Rectal smooth muscle tissue (tissue), 1 donor: Measurements from ENCODE around the gene ELP4.

Source experiments
- H3K27ac ChIP-seq: one replicate; pipeline ENCODE4 v1.7.0; 2013; ENCODE audit warnings: low read depth, low read length, inconsistent platforms
- H3K27me3 ChIP-seq: one replicate; pipeline ENCODE4 v1.7.0; 2013; ENCODE audit warnings: low read length; ENCODE audit not compliant: control insufficient read depth, insufficient read depth
- H3K36me3 ChIP-seq: one replicate; pipeline ENCODE4 v1.7.0; 2013; ENCODE audit warnings: low read length; ENCODE audit not compliant: control insufficient read depth, insufficient read depth
- H3K4me1 ChIP-seq: one replicate; pipeline ENCODE4 v1.7.0; 2013; ENCODE audit warnings: low read length; ENCODE audit not compliant: control insufficient read depth, insufficient read depth
- H3K4me3 ChIP-seq: one replicate; pipeline ENCODE4 v1.7.0; 2013; ENCODE audit warnings: low read length
- H3K9ac ChIP-seq: one replicate; pipeline ENCODE4 v1.7.0; 2013; ENCODE audit warnings: low read length

Gene ELP4

DNA sequence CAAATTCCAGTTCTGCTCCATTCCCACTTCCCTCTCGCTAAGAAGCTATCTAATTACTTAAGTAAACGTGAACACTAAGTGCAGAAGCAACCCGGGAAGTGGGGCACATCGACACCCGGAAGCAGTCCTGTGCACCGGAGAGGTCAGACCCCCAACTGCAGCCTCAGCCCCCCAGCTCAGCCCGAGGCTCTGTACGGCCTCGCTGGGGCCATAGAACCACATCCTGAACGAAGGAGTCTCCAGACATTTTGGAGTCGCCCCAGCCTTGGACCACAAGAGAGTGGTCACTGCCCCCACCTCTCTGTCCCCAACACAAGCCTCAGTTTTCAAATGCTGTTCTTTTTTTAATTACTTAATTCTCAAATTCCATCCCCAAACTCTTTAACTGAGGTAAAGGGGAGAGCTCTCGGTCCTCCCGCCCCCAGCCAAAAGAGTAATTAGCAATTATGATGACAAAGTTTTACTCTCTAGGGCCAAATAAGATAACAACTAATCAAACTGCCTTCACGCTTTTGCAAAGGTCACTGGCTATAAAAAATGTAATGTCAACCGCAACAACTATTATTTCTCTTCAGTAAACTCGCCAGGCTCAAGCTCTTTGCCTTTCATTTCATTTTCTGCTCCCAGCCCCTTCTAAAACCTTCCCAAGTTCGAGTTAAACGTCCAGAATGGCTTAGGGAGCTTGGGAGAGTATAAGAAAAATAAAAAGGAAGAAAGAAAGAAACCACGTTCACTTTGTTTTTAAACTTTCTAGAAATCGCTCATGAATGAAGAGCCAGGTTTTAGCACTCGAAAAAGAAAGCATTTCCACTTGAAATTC lies 299.4 kb downstream of the ELP4 start:
- no peak overlapping the region for H3K4me3 ChIP-seq
- no peak overlapping the region for H3K27ac ChIP-seq
- no peaks in the 10 kb centered on the region for H3K36me3 ChIP-seq
- H3K27me3 ChIP-seq, result peaks cover 72% of the 10 kb centered on the region
- peaks cover 5% of the 10 kb centered on the region for H3K4me1 ChIP-seq
- no peak overlapping the region for H3K9ac ChIP-seq

DNA sequence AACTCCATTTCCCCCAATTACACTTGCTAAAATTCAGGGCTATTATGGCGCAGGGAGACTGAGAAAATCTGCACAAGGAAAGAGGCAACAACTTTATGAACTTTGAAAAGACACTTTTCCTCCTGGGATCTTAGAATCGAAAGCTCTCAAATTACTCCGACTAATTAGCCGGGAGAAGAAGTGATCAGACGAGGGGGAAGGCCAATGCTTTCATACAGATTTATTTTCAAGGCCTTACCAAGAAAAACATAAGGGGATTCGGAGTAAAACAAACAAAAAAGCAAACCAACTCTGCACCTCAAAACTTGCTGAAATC lies 299.9 kb downstream of the ELP4 start:
- Histone ChIP-seq H3K27ac (no peak overlapping the region), H3K4me3 (no peak overlapping the region), H3K4me1 (peaks cover 5% of the 10 kb centered on the region), H3K27me3 (peaks cover 71% of the 10 kb centered on the region), H3K9ac (no peak overlapping the region), H3K36me3 (no peaks in the 10 kb centered on the region)

- Histone ChIP-seq H3K9ac (no peak overlapping the region), H3K4me3 (peak overlapping the region; percentile 42), H3K27ac (no peak overlapping the region), H3K4me1 (peaks cover 5% of the 10 kb centered on the region), H3K36me3 (no peaks in the 10 kb centered on the region), H3K27me3 (peaks cover 71% of the 10 kb centered on the region)
Measured at GRCh38 chr11:31809857-31810778, 300.6 kb downstream of the ELP4 start.

DNA sequence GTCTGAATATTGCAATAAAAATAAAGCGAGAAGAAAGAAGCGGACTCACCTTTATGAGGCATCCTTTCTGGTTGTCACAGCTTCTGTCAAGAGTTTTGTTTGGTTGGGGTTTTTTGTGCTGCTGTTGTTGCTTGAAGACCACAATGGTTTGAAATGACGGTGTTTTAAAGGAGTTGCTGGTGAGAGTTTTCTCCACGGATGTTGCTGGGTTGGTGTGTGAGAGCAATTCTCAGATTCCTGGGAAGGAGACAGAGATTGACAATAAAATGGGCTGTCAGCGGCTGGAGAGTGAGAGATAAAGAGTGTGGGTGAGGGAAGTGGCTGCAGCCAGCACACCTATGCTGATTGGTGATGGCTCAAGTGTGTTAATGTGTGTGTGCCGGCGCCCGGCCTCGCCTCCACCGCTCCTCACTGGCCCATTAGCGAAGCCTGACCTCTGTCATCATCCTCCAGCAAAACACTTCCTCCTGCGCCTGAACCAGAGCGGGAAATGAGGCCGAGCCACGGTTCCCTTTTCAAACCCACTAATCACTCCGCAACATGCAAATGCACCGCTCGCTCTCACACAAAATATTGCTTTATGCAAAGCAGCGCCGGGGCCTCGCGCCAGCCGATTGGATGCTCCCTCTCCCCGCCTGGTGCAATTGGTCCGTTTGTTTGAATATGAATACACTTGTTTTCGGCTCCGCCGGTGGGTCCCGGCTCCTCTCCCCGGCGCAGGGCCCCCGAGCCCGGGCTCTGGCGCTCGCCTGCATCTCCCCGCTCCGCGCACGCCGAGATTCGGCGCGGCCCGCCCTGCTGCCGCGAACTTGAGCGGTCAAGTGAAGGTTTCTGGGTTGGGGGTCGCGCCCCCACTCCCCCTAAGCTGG lies 301.4 kb downstream of the ELP4 start, which contains the start of gene PAX6:
Gene PAX6, minus strand, starts transcription at position 544 of the 869 bp plus-strand sequence. CDS start 4,911 bp downstream, outside the sequence.
- H3K4me3 ChIP-seq, result peak within 1 kb of the TSS; percentile 42
- H3K36me3 ChIP-seq, result no peaks in the 10 kb centered on the region
- H3K27ac ChIP-seq, result no peak within 1 kb of the TSS
- H3K9ac ChIP-seq, result no peak within 1 kb of the TSS
- peaks cover 72% of the 10 kb centered on the region for H3K27me3 ChIP-seq
- H3K4me1 ChIP-seq, result peaks cover 5% of the 10 kb centered on the region

- no peak overlapping the region for H3K27ac ChIP-seq
- no peaks in the 10 kb centered on the region for H3K36me3 ChIP-seq
- H3K4me1 ChIP-seq, result peaks cover 5% of the 10 kb centered on the region
- peak overlapping the region; percentile 52 for H3K4me3 ChIP-seq
- H3K9ac ChIP-seq, result no peak overlapping the region
- H3K27me3 ChIP-seq, result peaks cover 69% of the 10 kb centered on the region
Measured at GRCh38 chr11:31812383-31813381, 303.1 kb downstream of the ELP4 start.

- Histone ChIP-seq H3K36me3 (no peaks in the 10 kb centered on the region), H3K4me1 (peaks cover 8% of the 10 kb centered on the region), H3K4me3 (peak overlapping the region; percentile 17), H3K27me3 (peaks cover 68% of the 10 kb centered on the region), H3K27ac (no peak overlapping the region), H3K9ac (no peak overlapping the region)
Measured at GRCh38 chr11:31813391-31814175, 304.0 kb downstream of the ELP4 start.

DNA sequence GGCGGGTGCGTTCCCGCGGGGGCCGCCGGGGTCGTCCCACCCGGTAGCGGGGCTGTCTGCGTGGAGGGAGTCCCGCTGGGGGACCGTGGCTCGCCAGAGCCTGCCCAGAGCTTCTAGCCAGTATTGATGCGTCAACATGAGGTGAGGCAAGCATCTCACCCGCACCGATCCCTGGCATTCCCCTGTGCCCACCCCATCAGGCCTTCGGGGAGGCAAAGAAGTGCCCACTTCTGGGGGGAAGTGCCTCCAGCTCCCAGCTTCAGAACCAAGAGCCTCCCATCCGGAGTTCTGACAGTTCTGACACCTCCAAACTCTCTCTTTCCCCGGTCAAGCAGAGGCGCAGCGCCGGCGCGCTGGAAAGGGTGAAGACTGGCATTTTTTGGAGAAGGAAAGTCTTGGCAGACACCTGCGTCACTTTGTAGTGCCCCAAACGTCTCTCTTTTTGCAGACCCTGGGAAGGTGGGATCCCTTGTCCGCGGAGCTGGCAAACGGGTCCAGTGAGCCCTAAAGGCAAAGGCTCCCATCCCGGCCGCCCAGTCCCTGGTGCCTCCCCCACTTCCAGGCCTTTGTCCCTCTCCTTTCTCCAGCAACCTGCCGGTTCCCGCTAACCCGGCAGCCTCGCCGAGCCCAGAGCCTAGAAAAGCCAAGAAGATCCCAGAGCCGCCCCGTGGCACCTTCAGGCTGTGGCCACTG lies 304.8 kb downstream of the ELP4 start:
- H3K4me1 ChIP-seq, result peaks cover 8% of the 10 kb centered on the region
- no peaks in the 10 kb centered on the region for H3K36me3 ChIP-seq
- H3K27ac ChIP-seq, result no peak overlapping the region
- H3K9ac ChIP-seq, result no peak overlapping the region
- peaks cover 74% of the 10 kb centered on the region for H3K27me3 ChIP-seq
- no peak overlapping the region for H3K4me3 ChIP-seq

GRCh38 chr11:31815711-31816467 lies 306.3 kb downstream of the ELP4 start:
- H3K27ac ChIP-seq, result no peak overlapping the region
- H3K4me3 ChIP-seq, result peak overlapping the region; percentile 19
- H3K4me1 ChIP-seq, result peaks cover 8% of the 10 kb centered on the region
- H3K36me3 ChIP-seq, result no peaks in the 10 kb centered on the region
- no peak overlapping the region for H3K9ac ChIP-seq
- peaks cover 79% of the 10 kb centered on the region for H3K27me3 ChIP-seq

- H3K27me3 ChIP-seq, result peaks cover 76% of the 10 kb centered on the region
- no peak overlapping the region for H3K9ac ChIP-seq
- no peak overlapping the region for H3K27ac ChIP-seq
- H3K36me3 ChIP-seq, result no peaks in the 10 kb centered on the region
- H3K4me1 ChIP-seq, result peaks cover 8% of the 10 kb centered on the region
- peak overlapping the region; percentile 5 for H3K4me3 ChIP-seq
Measured at GRCh38 chr11:31816468-31817053, 307.0 kb downstream of the ELP4 start.
